HCT116 (cell line): ENCODE measurements around the gene SGPP2. TPM values are rescaled to one million over a fixed set of nuclear protein-coding genes. Genes with fewer than 3 reads are reported as not detected.

Experiments used
- ATAC-seq: fragments of 200-7000 bp; cut with Tn5 transposase; 2 replicates; pipeline ENCODE4 v1.9.1; 2020; ENCODE audit warnings: mild to moderate bottlenecking, moderate library complexity
- BruUV-seq: library from RNA; stranded (reverse); fragments of 400-500 nt; replicated peaks from 2 replicates; lab custom pipeline; 2021; lab: Mats Ljungman, UMichigan
- CTCF ChIA-PET: fragments of 300-600 bp; sonication (Branson Sonifier 250); formaldehyde crosslinking; loops from one replicate; lab custom pipeline; 2021; ENCODE audit warnings: antibody characterized with exemption; lab: Charles Lee
- POLR2A ChIA-PET: fragments of 300-600, 350-600 bp; sonication (Branson Sonifier 250); formaldehyde crosslinking; loops from one replicate; lab custom pipeline; 2021; ENCODE audit warnings: antibody characterized with exemption; lab: Charles Lee
- RAD21 ChIA-PET, 2 experiments: fragments of 300-600 bp; sonication (Branson Sonifier 250); formaldehyde crosslinking; loops; one replicate each; lab custom pipeline; 2023; ENCODE audit warnings: low total read pairs in 2 of 2; ENCODE audit not compliant: uncharacterized antibody in 2 of 2, unreplicated experiment in 2 of 2, low non-redundant PET in 1 of 2; lab: Charles Lee
- DNase-seq: peaks from one replicate; pipeline ENCODE4 v3.0.0-alpha.2; 2010; ENCODE audit warnings: low read depth, low spot score
- H2AFZ ChIP-seq: fragments of 200-600 bp; shearing (Covaris generic), sonication (generic); 2 replicates; pipeline ENCODE4 v1.6.1; 2017; ENCODE audit warnings: low read depth, mixed run types, mixed read lengths, antibody characterized with exemption, low read length; ENCODE audit not compliant: poor library complexity, severe bottlenecking
- H3K27ac ChIP-seq: 2 replicates; pipeline ENCODE4 v1.5.1; 2012; ENCODE audit warnings: low read depth, low read length
- H3K27me3 ChIP-seq: fragments of 200-600 bp; sonication (generic); 2 replicates; pipeline ENCODE4 v1.6.1; 2016; ENCODE audit warnings: mixed run types, low read length, mixed read lengths; ENCODE audit not compliant: insufficient read depth
- H3K36me3 ChIP-seq, 2 experiments: fragments of 200-500 bp in 1 of 2; fragments of 200-600 bp in 1 of 2; sonication (Bioruptor generic) in 1 of 2; sonication (generic) in 1 of 2; 2 replicates each; pipeline versions ENCODE4 v1.5.1 to v1.6.1; 2014 to 2016; ENCODE audit warnings: low read length in 2 of 2, inconsistent platforms in 1 of 2, mixed read lengths in 1 of 2, mixed run types in 1 of 2; ENCODE audit not compliant: insufficient read depth in 2 of 2, control insufficient read depth in 1 of 2
- H3K4me1 ChIP-seq, 2 experiments: fragments of 200-600 bp in 1 of 2; sonication (generic) in 1 of 2; 2 replicates each; pipeline versions ENCODE4 v1.5.1 to v1.6.1; 2012 to 2017; ENCODE audit warnings: low read length in 2 of 2, inconsistent platforms in 1 of 2, mild to moderate bottlenecking in 1 of 2, mixed read lengths in 1 of 2, mixed run types in 1 of 2, moderate library complexity in 1 of 2; ENCODE audit not compliant: insufficient read depth in 2 of 2, control insufficient read depth in 1 of 2
- H3K4me2 ChIP-seq: fragments of 200-600 bp; sonication (generic); 2 replicates; pipeline ENCODE4 v1.6.1; 2017; ENCODE audit warnings: mixed run types, low read length, mixed read lengths
- H3K4me3 ChIP-seq, 2 experiments: fragments of 200-600 bp in 1 of 2; sonication (generic) in 1 of 2; replicated peaks in 1 of 2; 2 replicates each; pipeline ENCODE4 v1.5.1; 2011 to 2016; ENCODE audit warnings: low read length in 2 of 2, control low read depth in 1 of 2, low read depth in 1 of 2, mild to moderate bottlenecking in 1 of 2, mixed read lengths in 1 of 2, mixed run types in 1 of 2
- H3K79me2 ChIP-seq: fragments of 200-600 bp; sonication (generic); 2 replicates; pipeline ENCODE4 v1.6.1; 2017; ENCODE audit warnings: mild to moderate bottlenecking, mixed run types, low read length, moderate library complexity, mixed read lengths; ENCODE audit not compliant: insufficient read depth
- H3K9ac ChIP-seq: fragments of 200-600 bp; sonication (generic); 2 replicates; pipeline ENCODE4 v1.6.1; 2016; ENCODE audit warnings: low read length, mixed read lengths
- H3K9me2 ChIP-seq: fragments of 200-600 bp; sonication (generic), shearing (Covaris generic); 2 replicates; pipeline ENCODE4 v1.6.1; 2017; ENCODE audit warnings: mixed run types, mild to moderate bottlenecking, moderate library complexity; ENCODE audit not compliant: insufficient read depth
- H3K9me3 ChIP-seq, 2 experiments: fragments of 200-500 bp in 1 of 2; fragments of 200-600 bp in 1 of 2; sonication (Bioruptor generic) in 1 of 2; sonication (generic) in 1 of 2; 2 replicates each; pipeline ENCODE4 v1.6.1; 2014 to 2017; ENCODE audit warnings: low read length in 2 of 2, mixed read lengths in 2 of 2, inconsistent platforms in 1 of 2, low read depth in 1 of 2, mild to moderate bottlenecking in 1 of 2, mixed run types in 1 of 2, moderate library complexity in 1 of 2; ENCODE audit not compliant: control insufficient read depth in 1 of 2, insufficient read depth in 1 of 2
- H4K20me1 ChIP-seq: fragments of 200-600 bp; sonication (generic), shearing (Covaris generic); 2 replicates; pipeline ENCODE4 v1.6.1; 2017; ENCODE audit warnings: mixed run types, mild to moderate bottlenecking, moderate library complexity; ENCODE audit not compliant: insufficient read depth
- CBX3 ChIP-seq: IDR thresholded peaks from 2 replicates; pipeline ENCODE4 v1.6.1; 2012; ENCODE audit warnings: low read depth
- FOSL1 ChIP-seq: IDR thresholded peaks from 2 replicates; pipeline ENCODE4 v1.6.1; 2012; ENCODE audit warnings: low read depth
- POLR2AphosphoS5 ChIP-seq: IDR thresholded peaks from 2 replicates; pipeline ENCODE4 v1.6.1; 2011; ENCODE audit warnings: mild to moderate bottlenecking, low read depth, low read length, moderate library complexity
- RAD21 ChIP-seq: IDR thresholded peaks from 2 replicates; pipeline ENCODE4 v1.6.1; 2012; ENCODE audit warnings: low read depth, mild to moderate bottlenecking
- SIN3A ChIP-seq: IDR thresholded peaks from 2 replicates; pipeline ENCODE4 v1.6.1; 2012; ENCODE audit warnings: low read depth
- SP1 ChIP-seq: IDR thresholded peaks from 2 replicates; pipeline ENCODE4 v1.6.1; 2012; ENCODE audit warnings: low read depth
- SRF ChIP-seq: IDR thresholded peaks from 2 replicates; pipeline ENCODE4 v1.6.1; 2012; ENCODE audit warnings: low read depth
- TCF7L2 ChIP-seq: IDR thresholded peaks from 2 replicates; pipeline ENCODE4 v1.7.0; 2011; ENCODE audit warnings: borderline replicate concordance, inconsistent platforms; ENCODE audit not compliant: insufficient read depth, insufficient read length; ENCODE audit errors: extremely low read depth
- YY1 ChIP-seq: IDR thresholded peaks from 2 replicates; pipeline ENCODE4 v1.6.1; 2011; ENCODE audit warnings: low read length, low read depth, moderate library complexity, mild to moderate bottlenecking; ENCODE audit not compliant: insufficient replicate concordance; ENCODE audit errors: extremely low read depth
- ZFX ChIP-seq: fragments of 450-650 bp; IDR thresholded peaks from 2 replicates; pipeline ENCODE4 v1.6.1; 2017
- intact Hi-C: fragments of 100-400 bp; cut with micrococcal nuclease; formaldehyde crosslinking; loops from 2 replicates; pipeline ENCODE4 v1.10.0; 2022
- total RNA-seq: library from RNA; stranded (reverse); gene quantifications from one replicate; pipeline ENCODE4 v1.2.1, GENCODE V29; 2021; ENCODE audit not compliant: unreplicated experiment
- TF ChIP-seq, protein P1 (sequence below): IDR thresholded peaks from 2 replicates; pipeline ENCODE4 v1.6.1; 2012; ENCODE audit warnings: low read depth

SGPP2 gene
- total RNA-seq, 1 experiment from 2014 or later = 1.6 TPM

DNA sequence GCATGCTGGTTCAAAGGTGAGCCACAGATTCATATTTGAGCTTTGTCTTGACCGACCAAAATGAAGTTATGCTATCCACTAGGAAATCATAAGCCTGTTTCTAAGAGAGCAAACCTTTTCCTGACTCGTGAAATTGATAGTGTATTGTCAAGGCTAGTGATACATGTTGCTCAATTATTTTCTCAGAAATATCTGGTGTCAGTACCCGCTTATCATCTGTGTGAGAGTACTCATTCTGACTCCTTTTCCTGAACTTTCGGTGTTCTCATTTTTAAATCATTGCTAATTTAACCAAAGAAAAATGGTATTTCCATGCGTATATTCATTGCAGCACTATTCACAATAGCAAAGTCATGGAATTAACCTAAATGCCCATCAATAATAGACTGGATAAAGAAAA is 56.2 kb downstream of the SGPP2 start:
- H3K4me2 ChIP-seq = no peak overlapping the region
- H3K36me3 ChIP-seq = no peaks in the 10 kb centered on the region
- intact Hi-C loops = no loop called here
- H3K27ac ChIP-seq = no peak overlapping the region
- H3K4me3 ChIP-seq = no peak overlapping the region
- DNase-seq (no peak), ATAC-seq (no peak)
- H3K9me2 ChIP-seq = no peaks in the 10 kb centered on the region
- no peaks in the 10 kb centered on the region for H4K20me1 ChIP-seq
- BruUV-seq = no TSS peak
- H3K27me3 ChIP-seq = peaks cover 32% of the 10 kb centered on the region
- H3K79me2 ChIP-seq = no peaks in the 10 kb centered on the region
- no peaks in the 10 kb centered on the region for H3K9me3 ChIP-seq
- ChIA-PET RAD21 (no interaction called here), CTCF (no interaction called here), POLR2A (no interaction called here)
- no peak overlapping the region for H2AFZ ChIP-seq
- no peaks in the 10 kb centered on the region for H3K4me1 ChIP-seq
- H3K9ac ChIP-seq = no peak overlapping the region
- TF ChIP-seq POLR2AphosphoS5 = no peak
- no peak for TF ChIP-seq RAD21
- TF ChIP-seq SP1 = no peak
- no peak for TF ChIP-seq SIN3A
- TF ChIP-seq CBX3 = no peak
- TF ChIP-seq ZFX = no peak
- TF ChIP-seq YY1 = no peak

DNA sequence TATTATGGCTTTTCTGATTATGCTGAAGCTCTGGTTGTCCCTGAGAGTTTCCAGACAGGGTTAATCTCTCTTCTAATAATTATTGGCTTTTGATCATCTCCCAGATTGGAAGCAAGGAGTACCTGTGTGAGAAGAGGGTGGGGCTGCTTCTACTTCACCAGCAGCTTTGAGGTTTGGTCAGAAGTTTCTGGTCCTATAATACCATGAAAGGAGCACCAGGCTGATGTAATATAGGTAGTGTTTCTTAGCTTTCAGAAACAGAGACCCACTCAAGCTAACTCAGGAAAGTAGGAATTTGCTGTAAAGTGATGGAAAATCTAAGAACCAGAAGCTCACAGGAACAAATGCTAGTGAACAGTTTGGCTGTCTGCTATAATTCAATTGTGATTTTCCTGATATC is 57.6 kb downstream of the SGPP2 start:
- DNase-seq (no peak), ATAC-seq (no peak)
- RAD21 ChIA-PET = no interaction called here
- Histone ChIP-seq H3K27me3 (peaks cover 32% of the 10 kb centered on the region), H3K27ac (no peak overlapping the region), H3K4me2 (no peak overlapping the region), H3K36me3 (no peaks in the 10 kb centered on the region), H4K20me1 (no peaks in the 10 kb centered on the region), H3K9me2 (no peaks in the 10 kb centered on the region), H3K9ac (no peak overlapping the region), H3K4me1 (no peaks in the 10 kb centered on the region), H3K79me2 (no peaks in the 10 kb centered on the region), H2AFZ (no peak overlapping the region), H3K9me3 (no peaks in the 10 kb centered on the region), H3K4me3 (no peak overlapping the region)
- TF ChIP-seq TCF7L2 (no peak), FOSL1 (no peak), SRF (no peak)
- TF ChIP-seq, protein P1, sequence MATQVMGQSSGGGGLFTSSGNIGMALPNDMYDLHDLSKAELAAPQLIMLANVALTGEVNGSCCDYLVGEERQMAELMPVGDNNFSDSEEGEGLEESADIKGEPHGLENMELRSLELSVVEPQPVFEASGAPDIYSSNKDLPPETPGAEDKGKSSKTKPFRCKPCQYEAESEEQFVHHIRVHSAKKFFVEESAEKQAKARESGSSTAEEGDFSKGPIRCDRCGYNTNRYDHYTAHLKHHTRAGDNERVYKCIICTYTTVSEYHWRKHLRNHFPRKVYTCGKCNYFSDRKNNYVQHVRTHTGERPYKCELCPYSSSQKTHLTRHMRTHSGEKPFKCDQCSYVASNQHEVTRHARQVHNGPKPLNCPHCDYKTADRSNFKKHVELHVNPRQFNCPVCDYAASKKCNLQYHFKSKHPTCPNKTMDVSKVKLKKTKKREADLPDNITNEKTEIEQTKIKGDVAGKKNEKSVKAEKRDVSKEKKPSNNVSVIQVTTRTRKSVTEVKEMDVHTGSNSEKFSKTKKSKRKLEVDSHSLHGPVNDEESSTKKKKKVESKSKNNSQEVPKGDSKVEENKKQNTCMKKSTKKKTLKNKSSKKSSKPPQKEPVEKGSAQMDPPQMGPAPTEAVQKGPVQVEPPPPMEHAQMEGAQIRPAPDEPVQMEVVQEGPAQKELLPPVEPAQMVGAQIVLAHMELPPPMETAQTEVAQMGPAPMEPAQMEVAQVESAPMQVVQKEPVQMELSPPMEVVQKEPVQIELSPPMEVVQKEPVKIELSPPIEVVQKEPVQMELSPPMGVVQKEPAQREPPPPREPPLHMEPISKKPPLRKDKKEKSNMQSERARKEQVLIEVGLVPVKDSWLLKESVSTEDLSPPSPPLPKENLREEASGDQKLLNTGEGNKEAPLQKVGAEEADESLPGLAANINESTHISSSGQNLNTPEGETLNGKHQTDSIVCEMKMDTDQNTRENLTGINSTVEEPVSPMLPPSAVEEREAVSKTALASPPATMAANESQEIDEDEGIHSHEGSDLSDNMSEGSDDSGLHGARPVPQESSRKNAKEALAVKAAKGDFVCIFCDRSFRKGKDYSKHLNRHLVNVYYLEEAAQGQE = no peak
- POLR2A ChIA-PET = no interaction called here
- no TSS peak for BruUV-seq
- CTCF ChIA-PET = no interaction called here
- intact Hi-C loops = no loop called here
